Thyroid gland (tissue), 4 donors: ENCODE results near the gene TPBGL.

Source experiments
- POLR2A ChIP-seq, 2 donors: fragments of 450-650 bp; IDR thresholded peaks; one replicate each; pipeline ENCODE4 v1.6.1; 2017; ENCODE audit warnings: antibody characterized with exemption in 2 of 2, mild to moderate bottlenecking in 2 of 2, moderate library complexity in 1 of 2
- TF ChIP-seq, protein P1 (sequence below), 6 experiments: fragments of 200-600 bp in 3 of 6; fragments of 450-650 bp in 3 of 6; sonication (generic) in 3 of 6; IDR thresholded peaks; one replicate each; pipeline ENCODE4 v1.5.1; 2016 to 2019; ENCODE audit warnings: antibody characterized with exemption in 6 of 6, mild to moderate bottlenecking in 2 of 6, inconsistent platforms in 1 of 6, moderate library complexity in 1 of 6

DNA sequence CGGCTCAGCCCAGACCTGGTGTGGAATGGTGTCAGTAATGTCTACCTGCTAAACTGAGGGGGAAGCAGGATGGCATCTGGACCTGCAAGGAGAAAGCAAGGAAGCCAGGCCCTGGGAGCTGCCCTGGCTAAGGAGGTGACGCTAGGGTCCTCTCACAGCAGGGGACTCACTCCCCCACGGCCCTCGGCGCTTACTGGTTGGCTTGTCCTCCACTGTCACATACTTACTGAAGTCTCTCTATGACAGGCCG, 48.9 kb downstream of the TPBGL start:
- TF ChIP-seq, protein P1, sequence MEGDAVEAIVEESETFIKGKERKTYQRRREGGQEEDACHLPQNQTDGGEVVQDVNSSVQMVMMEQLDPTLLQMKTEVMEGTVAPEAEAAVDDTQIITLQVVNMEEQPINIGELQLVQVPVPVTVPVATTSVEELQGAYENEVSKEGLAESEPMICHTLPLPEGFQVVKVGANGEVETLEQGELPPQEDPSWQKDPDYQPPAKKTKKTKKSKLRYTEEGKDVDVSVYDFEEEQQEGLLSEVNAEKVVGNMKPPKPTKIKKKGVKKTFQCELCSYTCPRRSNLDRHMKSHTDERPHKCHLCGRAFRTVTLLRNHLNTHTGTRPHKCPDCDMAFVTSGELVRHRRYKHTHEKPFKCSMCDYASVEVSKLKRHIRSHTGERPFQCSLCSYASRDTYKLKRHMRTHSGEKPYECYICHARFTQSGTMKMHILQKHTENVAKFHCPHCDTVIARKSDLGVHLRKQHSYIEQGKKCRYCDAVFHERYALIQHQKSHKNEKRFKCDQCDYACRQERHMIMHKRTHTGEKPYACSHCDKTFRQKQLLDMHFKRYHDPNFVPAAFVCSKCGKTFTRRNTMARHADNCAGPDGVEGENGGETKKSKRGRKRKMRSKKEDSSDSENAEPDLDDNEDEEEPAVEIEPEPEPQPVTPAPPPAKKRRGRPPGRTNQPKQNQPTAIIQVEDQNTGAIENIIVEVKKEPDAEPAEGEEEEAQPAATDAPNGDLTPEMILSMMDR (IDR thresholded peaks at IDR 0.05) = no peak
- no peak for TF ChIP-seq POLR2A (IDR thresholded peaks at IDR 0.05)
